ENCODE results near the gene DISP2. TPM values are rescaled to one million over a fixed set of nuclear protein-coding genes. Genes with fewer than 3 reads are reported as not detected.

Gene DISP2
- total RNA-seq, 1 experiment from 2014 or later = 10.0 TPM

DNA sequence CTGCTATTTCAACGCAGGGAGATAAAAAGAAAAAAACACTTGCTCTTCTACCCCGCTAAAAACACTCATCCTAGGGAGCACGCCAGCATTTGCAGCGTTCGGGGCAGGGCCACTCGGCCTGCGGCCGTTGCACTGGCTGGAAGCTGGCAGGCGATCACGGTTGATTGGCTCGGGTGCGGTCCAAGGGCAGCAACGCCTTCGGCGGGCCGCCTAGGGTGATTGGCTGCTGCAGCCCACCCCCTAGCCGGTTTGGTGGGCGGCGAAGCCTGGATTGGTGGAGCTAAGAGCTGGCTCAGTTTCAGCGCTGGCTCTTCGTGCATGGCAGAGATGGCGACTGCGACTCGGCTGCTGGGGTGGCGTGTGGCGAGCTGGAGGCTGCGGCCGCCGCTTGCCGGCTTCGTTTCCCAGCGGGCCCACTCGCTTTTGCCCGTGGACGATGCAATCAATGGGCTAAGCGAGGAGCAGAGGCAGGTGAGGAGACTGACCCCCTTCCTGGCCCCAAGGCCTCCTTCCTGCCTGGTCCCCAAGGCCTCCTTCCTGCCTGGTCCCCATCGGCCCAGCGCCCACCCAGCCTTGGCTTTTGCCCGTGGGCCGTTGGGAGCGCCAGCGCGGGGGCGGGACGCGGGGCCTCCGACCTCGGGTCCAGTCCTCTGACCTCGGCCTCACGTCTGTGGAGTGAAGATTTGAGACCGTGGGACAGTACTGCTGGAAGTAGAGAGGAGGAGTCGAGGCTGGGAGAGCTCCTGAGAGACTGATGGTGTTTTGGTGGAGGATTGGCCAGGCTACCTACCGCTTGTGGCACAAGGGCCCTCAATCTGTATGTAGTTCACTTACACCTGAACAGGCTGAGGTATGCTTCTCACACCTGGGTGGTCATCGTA, 47.7 kb downstream of the DISP2 start, which contains the start of gene IVD:
TSS of gene IVD (plus strand) at position 295 of the 881 bp plus-strand sequence. CDS start at position 328, 33 bp downstream.
- no TSS peak for BruUV-seq (replicated peaks)
- ATAC-seq (peak; percentile 100), DNase-seq (ENCODE audit: low read depth, low spot score) (peak; percentile 47)
- no peaks in the 10 kb centered on the region for H3K9me3 ChIP-seq (ENCODE audit: control insufficient read depth, insufficient read depth, low read depth, low read length)
- no peaks in the 10 kb centered on the region for H3K27me3 ChIP-seq (ENCODE audit: control insufficient read depth, insufficient read depth, low read length)
- peak within 1 kb of the TSS; percentile 82 to 93 for H3K4me3 ChIP-seq (ENCODE audit: low read depth in 2 of 2, low read length in 2 of 2)
- H3K27ac ChIP-seq (ENCODE audit: low read length) = peak within 1 kb of the TSS; percentile 91
- H3K4me1 ChIP-seq (ENCODE audit: control insufficient read depth, insufficient read depth, low read length) = no peaks in the 10 kb centered on the region
- peaks cover 3% of the 10 kb centered on the region for H3K36me3 ChIP-seq (ENCODE audit: control insufficient read depth, insufficient read depth, low read length)
- intact Hi-C loops (cut with micrococcal nuclease; ENCODE audit: unreplicated experiment) (no loop called here), in situ Hi-C loops (cut with HindIII; ENCODE audit: low pct_unique_long_range_greater_than_20kb, low sequenced_read_pairs) (no loop called here)
- ChIA-PET POLR2A (interaction anchor here (0.6 to 1.0 kb wide), 3 partner anchors 67 to 864 kb away, joined by 3 to 4 read pairs (median 3); no protein-coding TSS in a partner anchor), CTCF (interaction anchor here (0.6 to 1.0 kb wide), 5 partner anchors 34 to 131 kb away, joined by 3 to 6 read pairs (median 3); no protein-coding TSS in a partner anchor)
- TF ChIP-seq POLR2AphosphoS5 (IDR thresholded peaks at IDR 0.05; ENCODE audit: low read depth, low read length) (peak; percentile 86), TCF7L2 (IDR thresholded peaks at IDR 0.05; ENCODE audit: low read depth, low read length) (no peak), SIN3A (IDR thresholded peaks at IDR 0.05; ENCODE audit: borderline replicate concordance, insufficient read depth, low read depth, low read length) (peak; percentile 59; the same call in 1 of the 2 replicates)
- TF ChIP-seq, protein P1, sequence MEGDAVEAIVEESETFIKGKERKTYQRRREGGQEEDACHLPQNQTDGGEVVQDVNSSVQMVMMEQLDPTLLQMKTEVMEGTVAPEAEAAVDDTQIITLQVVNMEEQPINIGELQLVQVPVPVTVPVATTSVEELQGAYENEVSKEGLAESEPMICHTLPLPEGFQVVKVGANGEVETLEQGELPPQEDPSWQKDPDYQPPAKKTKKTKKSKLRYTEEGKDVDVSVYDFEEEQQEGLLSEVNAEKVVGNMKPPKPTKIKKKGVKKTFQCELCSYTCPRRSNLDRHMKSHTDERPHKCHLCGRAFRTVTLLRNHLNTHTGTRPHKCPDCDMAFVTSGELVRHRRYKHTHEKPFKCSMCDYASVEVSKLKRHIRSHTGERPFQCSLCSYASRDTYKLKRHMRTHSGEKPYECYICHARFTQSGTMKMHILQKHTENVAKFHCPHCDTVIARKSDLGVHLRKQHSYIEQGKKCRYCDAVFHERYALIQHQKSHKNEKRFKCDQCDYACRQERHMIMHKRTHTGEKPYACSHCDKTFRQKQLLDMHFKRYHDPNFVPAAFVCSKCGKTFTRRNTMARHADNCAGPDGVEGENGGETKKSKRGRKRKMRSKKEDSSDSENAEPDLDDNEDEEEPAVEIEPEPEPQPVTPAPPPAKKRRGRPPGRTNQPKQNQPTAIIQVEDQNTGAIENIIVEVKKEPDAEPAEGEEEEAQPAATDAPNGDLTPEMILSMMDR (IDR thresholded peaks at IDR 0.05) = no peak
- TF ChIP-seq, protein P2, sequence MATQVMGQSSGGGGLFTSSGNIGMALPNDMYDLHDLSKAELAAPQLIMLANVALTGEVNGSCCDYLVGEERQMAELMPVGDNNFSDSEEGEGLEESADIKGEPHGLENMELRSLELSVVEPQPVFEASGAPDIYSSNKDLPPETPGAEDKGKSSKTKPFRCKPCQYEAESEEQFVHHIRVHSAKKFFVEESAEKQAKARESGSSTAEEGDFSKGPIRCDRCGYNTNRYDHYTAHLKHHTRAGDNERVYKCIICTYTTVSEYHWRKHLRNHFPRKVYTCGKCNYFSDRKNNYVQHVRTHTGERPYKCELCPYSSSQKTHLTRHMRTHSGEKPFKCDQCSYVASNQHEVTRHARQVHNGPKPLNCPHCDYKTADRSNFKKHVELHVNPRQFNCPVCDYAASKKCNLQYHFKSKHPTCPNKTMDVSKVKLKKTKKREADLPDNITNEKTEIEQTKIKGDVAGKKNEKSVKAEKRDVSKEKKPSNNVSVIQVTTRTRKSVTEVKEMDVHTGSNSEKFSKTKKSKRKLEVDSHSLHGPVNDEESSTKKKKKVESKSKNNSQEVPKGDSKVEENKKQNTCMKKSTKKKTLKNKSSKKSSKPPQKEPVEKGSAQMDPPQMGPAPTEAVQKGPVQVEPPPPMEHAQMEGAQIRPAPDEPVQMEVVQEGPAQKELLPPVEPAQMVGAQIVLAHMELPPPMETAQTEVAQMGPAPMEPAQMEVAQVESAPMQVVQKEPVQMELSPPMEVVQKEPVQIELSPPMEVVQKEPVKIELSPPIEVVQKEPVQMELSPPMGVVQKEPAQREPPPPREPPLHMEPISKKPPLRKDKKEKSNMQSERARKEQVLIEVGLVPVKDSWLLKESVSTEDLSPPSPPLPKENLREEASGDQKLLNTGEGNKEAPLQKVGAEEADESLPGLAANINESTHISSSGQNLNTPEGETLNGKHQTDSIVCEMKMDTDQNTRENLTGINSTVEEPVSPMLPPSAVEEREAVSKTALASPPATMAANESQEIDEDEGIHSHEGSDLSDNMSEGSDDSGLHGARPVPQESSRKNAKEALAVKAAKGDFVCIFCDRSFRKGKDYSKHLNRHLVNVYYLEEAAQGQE (IDR thresholded peaks at IDR 0.05; ENCODE audit: insufficient read depth in 1 of 2, low read depth in 2 of 2, low read length in 1 of 2) = 0 out of 4 replicates have a peak, but pooled peaks of 1 of the 2 experiments have one; percentile 5

DNA sequence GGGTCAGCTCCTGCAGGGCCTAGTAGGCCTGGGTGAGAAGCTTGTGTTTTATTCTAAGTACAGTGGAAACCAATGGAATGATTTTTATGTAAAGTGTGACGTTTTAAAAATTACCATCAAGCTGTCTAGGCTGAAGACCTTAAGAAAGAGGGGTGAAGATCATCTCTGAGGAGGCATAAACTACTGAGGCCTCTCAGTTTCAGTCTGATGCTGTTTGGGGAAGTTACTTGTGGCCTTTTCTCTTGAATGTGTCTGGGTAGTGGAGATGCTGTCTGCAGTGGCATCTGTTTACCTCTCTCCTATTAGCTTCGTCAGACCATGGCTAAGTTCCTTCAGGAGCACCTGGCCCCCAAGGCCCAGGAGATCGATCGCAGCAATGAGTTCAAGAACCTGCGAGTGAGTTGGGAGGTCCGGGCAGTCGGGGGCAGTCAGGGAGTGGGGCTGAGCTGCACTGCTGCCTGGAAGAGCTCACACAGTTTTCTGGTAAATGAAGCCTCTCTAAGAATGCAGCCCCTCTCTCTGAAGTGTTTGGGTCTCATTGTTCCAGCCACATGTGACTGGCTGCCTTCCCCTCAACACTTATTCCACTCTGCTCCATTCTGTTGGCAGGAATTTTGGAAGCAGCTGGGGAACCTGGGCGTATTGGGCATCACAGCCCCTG, 49.4 kb downstream of the DISP2 start:
- ATAC-seq (no peak), DNase-seq (ENCODE audit: low read depth, low spot score) (no peak)
- POLR2A ChIA-PET = no interaction called here
- intact Hi-C loops (cut with micrococcal nuclease; ENCODE audit: unreplicated experiment) (no loop called here), in situ Hi-C loops (cut with HindIII; ENCODE audit: low pct_unique_long_range_greater_than_20kb, low sequenced_read_pairs) (no loop called here)
- Histone ChIP-seq H3K4me3 (ENCODE audit: low read depth in 2 of 2, low read length in 2 of 2) (no peak overlapping the region), H3K36me3 (ENCODE audit: control insufficient read depth, insufficient read depth, low read length) (peaks cover 11% of the 10 kb centered on the region), H3K9me3 (ENCODE audit: control insufficient read depth, insufficient read depth, low read depth, low read length) (no peaks in the 10 kb centered on the region), H3K27ac (ENCODE audit: low read length) (no peak overlapping the region), H3K4me1 (ENCODE audit: control insufficient read depth, insufficient read depth, low read length) (no peaks in the 10 kb centered on the region), H3K27me3 (ENCODE audit: control insufficient read depth, insufficient read depth, low read length) (no peaks in the 10 kb centered on the region)
- CTCF ChIA-PET = no interaction called here
- BruUV-seq (replicated peaks) = no TSS peak
- no peak for TF ChIP-seq TCF7L2 (IDR thresholded peaks at IDR 0.05; ENCODE audit: low read depth, low read length)
- no peak for TF ChIP-seq SIN3A (IDR thresholded peaks at IDR 0.05; ENCODE audit: borderline replicate concordance, insufficient read depth, low read depth, low read length)
- TF ChIP-seq, protein P1 (IDR thresholded peaks at IDR 0.05) = no peak
- TF ChIP-seq, protein P2 (IDR thresholded peaks at IDR 0.05; ENCODE audit: insufficient read depth in 1 of 2, low read depth in 2 of 2, low read length in 1 of 2) = no peak
- no peak for TF ChIP-seq POLR2AphosphoS5 (IDR thresholded peaks at IDR 0.05; ENCODE audit: low read depth, low read length)

Measured in Panc1 (cell line).